Middle frontal gyrus (tissue), 1 donor: ENCODE results near the gene MED10.

Experiments
- DNase-seq: peaks from one replicate; pipeline ENCODE4 v3.0.0-alpha.2; 2015; ENCODE audit warnings: low spot score; ENCODE audit errors: extremely low spot score

The MED10 gene

GRCh38 chr5:6353602-6354302, 24.6 kb downstream of the MED10 start:
- no peak for DNase-seq

- DNase-seq, result no peak
Measured at GRCh38 chr5:6350277-6351090, 27.9 kb downstream of the MED10 start.

GRCh38 chr5:6349387-6349786, 29.0 kb downstream of the MED10 start:
- DNase-seq, result no peak

GRCh38 chr5:6348476-6349000, 29.8 kb downstream of the MED10 start:
- DNase-seq, result no peak

GRCh38 chr5:6347673-6348072, 30.7 kb downstream of the MED10 start:
- DNase-seq, result no peak

- DNase-seq, result no peak
Measured at GRCh38 chr5:6347165-6347564, 31.2 kb downstream of the MED10 start.

- no peak for DNase-seq
Measured at GRCh38 chr5:6344593-6344989, 33.8 kb downstream of the MED10 start.

GRCh38 chr5:6343951-6344592, 34.3 kb downstream of the MED10 start:
- DNase-seq, result no peak

GRCh38 chr5:6342689-6343315, 35.5 kb downstream of the MED10 start:
- DNase-seq, result no peak

GRCh38 chr5:6340100-6340499, 38.2 kb downstream of the MED10 start:
- no peak for DNase-seq

GRCh38 chr5:6338871-6339270, 39.5 kb downstream of the MED10 start:
- no peak for DNase-seq

GRCh38 chr5:6338135-6338534, 40.2 kb downstream of the MED10 start:
- DNase-seq, result no peak

- no peak for DNase-seq
Measured at GRCh38 chr5:6333182-6333905, 45.0 kb downstream of the MED10 start.

- no peak for DNase-seq
Measured at GRCh38 chr5:6328173-6328572, 50.2 kb downstream of the MED10 start.

GRCh38 chr5:6326776-6327175, 51.6 kb downstream of the MED10 start:
- DNase-seq, result no peak

GRCh38 chr5:6322163-6322713, 56.1 kb downstream of the MED10 start:
- no peak for DNase-seq
